NB4 (cell line): ENCODE data around the gene BRME1.

Experiments
- CTCF ChIP-seq: IDR thresholded peaks from one replicate; pipeline ENCODE4 v1.5.1; 2012; ENCODE audit warnings: low read depth, low read length
- POLR2A ChIP-seq: IDR thresholded peaks from 2 replicates; pipeline ENCODE4 v1.6.1; 2011; ENCODE audit warnings: mild to moderate bottlenecking; ENCODE audit not compliant: insufficient read length; ENCODE audit errors: extremely low read depth

GRCh38 chr19:13847407-13848339 is 58.2 kb downstream of the BRME1 start:
- TF ChIP-seq CTCF, result no peak
- peak; percentile 16 for TF ChIP-seq POLR2A
